ENCODE measurements around the gene EXOSC2.

The EXOSC2 gene

GRCh38 chr9:130728721-130729120 is 35.1 kb downstream of the EXOSC2 start:
- no peak for TF ChIP-seq ZNF274 (IDR thresholded peaks at IDR 0.05; ENCODE audit: low read depth, low read length)
- no peak overlapping the region for H3K4me3 ChIP-seq (ENCODE audit: low read length)

DNA sequence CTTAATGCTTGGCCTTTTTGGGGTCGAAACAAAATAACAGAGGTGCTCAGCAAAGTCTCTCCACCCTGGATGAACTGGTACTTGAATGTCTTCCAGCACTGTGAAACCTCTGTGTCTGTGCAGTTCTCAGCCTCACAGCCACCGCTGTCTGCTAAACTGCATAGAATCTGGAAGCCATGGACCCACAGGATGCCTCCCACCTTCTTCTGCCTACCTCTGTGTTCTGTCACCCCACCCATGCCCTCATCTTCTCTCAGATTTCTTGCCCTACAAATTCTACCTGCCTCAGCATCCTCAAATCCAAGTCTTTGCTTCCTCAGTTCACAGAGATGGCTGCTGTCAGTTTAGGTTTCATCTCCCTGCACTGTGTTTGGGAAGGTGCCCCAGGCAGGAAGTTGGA is 35.6 kb downstream of the EXOSC2 start:
- no peak for TF ChIP-seq ZNF274 (IDR thresholded peaks at IDR 0.05; ENCODE audit: low read depth, low read length)
- H3K4me3 ChIP-seq (ENCODE audit: low read length) = no peak overlapping the region

- TF ChIP-seq ZNF274 (IDR thresholded peaks at IDR 0.05; ENCODE audit: low read depth, low read length) = no peak
- H3K4me3 ChIP-seq (ENCODE audit: low read length) = no peak overlapping the region
These were observed 37.8 kb downstream of the EXOSC2 start for GRCh38 chr9:130731355-130731754.

GRCh38 chr9:130732136-130732535 is 38.6 kb downstream of the EXOSC2 start:
- H3K4me3 ChIP-seq (ENCODE audit: low read length) = no peak overlapping the region
- TF ChIP-seq ZNF274 (IDR thresholded peaks at IDR 0.05; ENCODE audit: low read depth, low read length) = no peak

- TF ChIP-seq ZNF274 (IDR thresholded peaks at IDR 0.05; ENCODE audit: low read depth, low read length) = no peak
- H3K4me3 ChIP-seq (ENCODE audit: low read length) = no peak overlapping the region
These were observed 39.2 kb downstream of the EXOSC2 start for GRCh38 chr9:130732793-130733221.

DNA sequence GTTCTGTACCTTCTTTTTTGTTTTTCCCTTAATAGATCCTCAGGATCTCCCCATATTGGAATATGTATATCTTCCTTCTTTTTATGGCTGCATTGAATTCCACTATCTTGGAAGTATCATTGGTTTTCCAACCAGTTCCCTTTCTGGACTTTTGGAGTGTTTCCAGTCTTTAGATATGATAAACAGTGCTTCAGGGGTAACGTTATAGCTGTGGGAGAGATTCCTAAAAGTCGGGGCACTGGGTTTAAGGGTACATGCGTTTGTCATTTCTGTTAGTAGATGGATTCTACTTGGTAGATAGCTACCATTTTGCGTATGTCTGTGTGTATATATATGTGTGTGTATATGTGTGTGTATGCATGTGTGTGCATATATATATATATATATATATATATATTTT is 42.0 kb downstream of the EXOSC2 start:
- TF ChIP-seq ZNF274 (IDR thresholded peaks at IDR 0.05; ENCODE audit: low read depth, low read length) = no peak
- no peak overlapping the region for H3K4me3 ChIP-seq (ENCODE audit: low read length)

GRCh38 chr9:130736834-130737233 is 43.3 kb downstream of the EXOSC2 start:
- no peak for TF ChIP-seq ZNF274 (IDR thresholded peaks at IDR 0.05; ENCODE audit: low read depth, low read length)
- no peak overlapping the region for H3K4me3 ChIP-seq (ENCODE audit: low read length)

DNA sequence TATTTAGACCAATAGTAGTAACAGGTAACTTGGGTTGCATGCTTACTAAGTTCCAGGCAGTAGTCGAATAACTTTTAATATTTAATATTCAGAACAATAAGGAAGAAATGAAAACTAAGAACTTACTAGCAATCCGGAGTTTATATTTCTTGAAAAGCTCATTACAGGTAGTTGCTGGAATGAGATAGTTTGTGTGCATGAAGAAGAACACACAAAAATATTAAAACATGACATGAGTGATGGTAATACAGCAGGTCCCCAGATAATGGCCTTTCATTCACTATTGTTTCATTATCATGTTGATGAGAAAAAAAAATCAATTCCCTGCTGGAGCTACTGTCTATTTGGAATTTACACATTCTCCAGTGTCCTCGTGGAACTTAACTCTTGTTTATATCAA is 44.7 kb downstream of the EXOSC2 start:
- no peak for TF ChIP-seq ZNF274 (IDR thresholded peaks at IDR 0.05; ENCODE audit: low read depth, low read length)
- H3K4me3 ChIP-seq (ENCODE audit: low read length) = no peak overlapping the region

DNA sequence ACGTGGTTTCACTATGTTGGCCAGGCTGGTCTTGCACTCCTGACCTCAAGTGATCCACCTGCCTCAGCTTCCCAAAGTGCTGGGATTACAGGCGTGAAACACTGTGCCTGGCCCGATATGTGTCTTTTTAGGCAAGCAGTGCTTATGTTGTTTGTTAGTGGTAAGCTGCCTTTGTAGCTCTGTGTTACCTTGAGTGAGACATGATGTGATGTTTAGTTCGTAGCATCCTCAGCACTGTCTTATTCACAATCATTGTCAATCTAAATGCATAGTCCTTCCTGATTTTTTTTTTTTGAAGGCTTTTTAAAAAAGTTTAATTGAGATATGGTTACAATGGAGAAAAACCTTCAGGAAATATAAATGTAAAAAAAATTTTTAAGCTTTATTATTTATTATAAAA is 45.5 kb downstream of the EXOSC2 start:
- no peak for TF ChIP-seq ZNF274 (IDR thresholded peaks at IDR 0.05; ENCODE audit: low read depth, low read length)
- H3K4me3 ChIP-seq (ENCODE audit: low read length) = no peak overlapping the region

GRCh38 chr9:130740218-130741023 is 46.8 kb downstream of the EXOSC2 start:
- no peak overlapping the region for H3K4me3 ChIP-seq (ENCODE audit: low read length)
- no peak for TF ChIP-seq ZNF274 (IDR thresholded peaks at IDR 0.05; ENCODE audit: low read depth, low read length)

DNA sequence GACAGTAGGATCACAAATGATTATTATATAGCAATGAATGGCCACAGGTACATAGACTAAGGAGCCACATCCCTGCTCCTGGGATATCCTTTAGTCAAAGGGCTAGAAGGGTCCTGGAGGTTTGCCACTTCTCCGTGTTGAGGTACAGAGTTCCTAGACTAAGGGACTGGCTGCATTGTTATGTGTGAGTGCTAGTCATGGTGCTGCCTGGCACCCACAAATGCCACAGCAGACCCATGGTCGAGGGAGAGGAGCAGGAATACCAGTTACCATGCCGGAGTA is 47.4 kb downstream of the EXOSC2 start:
- H3K4me3 ChIP-seq (ENCODE audit: low read length) = no peak overlapping the region
- TF ChIP-seq ZNF274 (IDR thresholded peaks at IDR 0.05; ENCODE audit: low read depth, low read length) = no peak

DNA sequence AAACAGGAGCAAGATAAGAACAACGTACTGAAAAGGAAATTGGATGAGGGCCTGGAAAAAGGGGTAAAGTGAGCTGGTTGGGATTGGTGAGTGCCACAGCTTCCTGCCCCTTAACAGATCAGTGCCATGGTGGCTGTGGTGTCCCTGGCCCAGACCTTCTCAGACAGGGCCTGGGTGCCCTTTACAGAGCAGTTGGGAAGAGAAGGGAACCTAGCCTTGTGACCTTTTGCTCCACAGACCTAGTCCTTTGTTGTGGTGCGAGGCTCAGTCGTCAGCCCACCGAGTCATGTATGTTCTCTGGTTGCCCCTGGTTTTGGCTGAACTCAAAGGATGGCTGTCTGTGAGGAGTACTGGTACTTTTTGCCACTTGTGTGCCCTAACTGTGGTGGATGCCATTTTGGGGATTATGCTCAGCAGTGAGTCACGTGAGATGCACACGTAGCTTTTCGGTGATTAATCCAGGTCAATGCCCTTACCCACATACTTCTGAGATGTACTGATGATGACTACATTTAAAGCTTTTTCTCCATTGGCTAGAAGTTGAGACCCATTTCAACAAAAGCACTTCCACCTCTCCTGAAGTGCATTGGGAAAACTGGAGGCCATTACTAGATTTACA is 48.4 kb downstream of the EXOSC2 start:
- TF ChIP-seq ZNF274 (IDR thresholded peaks at IDR 0.05; ENCODE audit: low read depth, low read length) = no peak
- H3K4me3 ChIP-seq (ENCODE audit: low read length) = no peak overlapping the region

- no peak for TF ChIP-seq ZNF274 (IDR thresholded peaks at IDR 0.05; ENCODE audit: low read depth, low read length)
These were observed 50.1 kb downstream of the EXOSC2 start for GRCh38 chr9:130743656-130744055.

GRCh38 chr9:130745210-130745800 is 51.7 kb downstream of the EXOSC2 start:
- TF ChIP-seq ZNF274 (IDR thresholded peaks at IDR 0.05; ENCODE audit: low read depth, low read length) = no peak
- H3K4me3 ChIP-seq (ENCODE audit: low read length) = no peak overlapping the region

More at GRCh38 chr9:130743656-130744055, 50.1 kb downstream of the EXOSC2 start:
- H3K4me3 ChIP-seq (ENCODE audit: low read length) = no peak overlapping the region

GRCh38 chr9:130745829-130746228 is 52.2 kb downstream of the EXOSC2 start:
- TF ChIP-seq ZNF274 (IDR thresholded peaks at IDR 0.05; ENCODE audit: low read depth, low read length) = no peak
- no peak overlapping the region for H3K4me3 ChIP-seq (ENCODE audit: low read length)

Data from GM08714 (cell line).